Hepatocyte (in vitro differentiated cells): ENCODE results near the gene TBCA. TPM values are rescaled to one million over a fixed set of nuclear protein-coding genes. Genes with fewer than 3 reads are reported as not detected.

ENCODE experiments used
- DNase-seq: peaks from one replicate; pipeline ENCODE4 v3.0.0-alpha.2; 2016; ENCODE audit warnings: low spot score
- H2AFZ ChIP-seq: fragments of 200-600 bp; sonication (generic); 2 replicates; pipeline ENCODE4 v1.6.0; 2016; ENCODE audit warnings: antibody characterized with exemption, mild to moderate bottlenecking
- H3K27ac ChIP-seq: fragments of 200-600 bp; sonication (generic); 2 replicates; pipeline ENCODE4 v1.5.1; 2016; ENCODE audit warnings: mild to moderate bottlenecking
- H3K27me3 ChIP-seq: fragments of 200-600 bp; sonication (generic); 2 replicates; pipeline ENCODE4 v1.6.1; 2016
- H3K36me3 ChIP-seq: fragments of 200-600 bp; sonication (generic); replicated peaks from 2 replicates; pipeline ENCODE4 v1.5.1; 2016; ENCODE audit warnings: low read depth; ENCODE audit not compliant: insufficient read depth
- H3K4me1 ChIP-seq: fragments of 200-600 bp; sonication (generic); 2 replicates; pipeline ENCODE4 v1.5.1; 2016; ENCODE audit warnings: mild to moderate bottlenecking, moderate library complexity; ENCODE audit not compliant: insufficient read depth
- H3K4me2 ChIP-seq: fragments of 200-600 bp; sonication (generic); 2 replicates; pipeline ENCODE4 v1.6.0; 2016
- H3K4me3 ChIP-seq: fragments of 200-600 bp; sonication (generic); 2 replicates; pipeline ENCODE4 v1.5.1; 2016; ENCODE audit warnings: mild to moderate bottlenecking
- H3K79me2 ChIP-seq: fragments of 200-600 bp; sonication (generic); 2 replicates; pipeline ENCODE4 v1.6.0; 2017; ENCODE audit warnings: mild to moderate bottlenecking
- H3K9me2 ChIP-seq: fragments of 200-600 bp; sonication (generic); replicated peaks from 2 replicates; pipeline ENCODE4 v1.6.0; 2017; ENCODE audit warnings: mild to moderate bottlenecking; ENCODE audit not compliant: insufficient read depth
- H3K9me3 ChIP-seq: fragments of 200-600 bp; sonication (generic); 2 replicates; pipeline ENCODE4 v1.5.1; 2016; ENCODE audit warnings: low read depth, mild to moderate bottlenecking
- H4K20me1 ChIP-seq: fragments of 200-600 bp; sonication (generic); 2 replicates; pipeline ENCODE4 v1.6.0; 2016; ENCODE audit warnings: mild to moderate bottlenecking; ENCODE audit not compliant: insufficient read depth, poor library complexity, severe bottlenecking
- EZH2 ChIP-seq: fragments of 200-600 bp; sonication (generic); IDR thresholded peaks from 2 replicates; pipeline ENCODE4 v1.6.1; 2016; ENCODE audit warnings: antibody characterized with exemption, mild to moderate bottlenecking, borderline replicate concordance
- EZH2phosphoT487 ChIP-seq: fragments of 200-600 bp; sonication (generic); IDR thresholded peaks from one replicate; pipeline ENCODE4 v1.6.1; 2018; ENCODE audit warnings: antibody characterized with exemption, mild to moderate bottlenecking, low read depth, moderate library complexity; ENCODE audit not compliant: unreplicated experiment, severe bottlenecking
- WGBS: methylation state at CpG from one replicate; pipeline ENCODE4 v1.1.6; 2016; ENCODE audit warnings: low lambda C conversion rate; ENCODE audit errors: missing lambda C conversion rate; 5-methylcytosine and 5-hydroxymethylcytosine counted together
- polyA plus RNA-seq: library from polyadenylated mRNA; unstranded; fragments of >200 nt; fragmentation: Nextera tagmentation; extraction: Ambion mirVana; gene quantifications from 2 replicates; pipeline ENCODE4 v1.2.1, GENCODE V29; 2016
- total RNA-seq: library from RNA; depleted of rRNA; stranded (reverse); fragments of >200 nt; gene quantifications from 2 replicates; pipeline ENCODE4 v1.2.3, GENCODE V29; 2014
- TF ChIP-seq, protein P1 (sequence below): fragments of 200-600 bp; sonication (generic); IDR thresholded peaks from 2 replicates; pipeline ENCODE4 v1.5.1; 2016; ENCODE audit warnings: antibody characterized with exemption, mild to moderate bottlenecking; ENCODE audit not compliant: poor library complexity

The TBCA gene
- total and polyA plus RNA-seq, 2 experiments from 2014 or later: 278 to 282 TPM

DNA sequence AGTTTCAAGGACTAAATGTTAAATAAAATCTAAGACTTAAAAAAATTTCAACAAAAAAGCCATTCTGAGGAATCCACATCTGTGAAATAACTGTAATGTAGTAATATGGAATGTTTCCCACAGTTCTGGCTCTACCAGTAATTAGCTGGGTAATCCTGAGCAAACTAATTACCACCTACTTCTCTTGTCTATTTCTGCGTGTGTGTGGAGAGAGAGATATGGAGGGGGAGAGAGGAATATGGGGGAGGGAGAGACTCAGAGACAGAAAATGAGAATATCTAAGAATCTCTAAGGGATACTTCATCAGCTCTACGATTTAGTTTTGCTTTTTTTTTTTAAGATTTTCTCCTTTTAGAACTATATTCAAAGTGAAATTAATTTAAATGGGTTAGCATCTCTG, 28.0 kb downstream of the TBCA start:
- 74% methylated on average over 2 of the region's 2 CpGs for WGBS
- H3K36me3 ChIP-seq: no peaks in the 10 kb centered on the region
- no peak overlapping the region for H3K4me2 ChIP-seq
- H3K9me2 ChIP-seq: no peaks in the 10 kb centered on the region
- no peak for DNase-seq
- H3K79me2 ChIP-seq: peaks cover 95% of the 10 kb centered on the region
- H3K4me1 ChIP-seq: no peaks in the 10 kb centered on the region
- H3K9me3 ChIP-seq: no peaks in the 10 kb centered on the region
- no peak for TF ChIP-seq EZH2
- TF ChIP-seq EZH2phosphoT487: no peak
- TF ChIP-seq, protein P1, sequence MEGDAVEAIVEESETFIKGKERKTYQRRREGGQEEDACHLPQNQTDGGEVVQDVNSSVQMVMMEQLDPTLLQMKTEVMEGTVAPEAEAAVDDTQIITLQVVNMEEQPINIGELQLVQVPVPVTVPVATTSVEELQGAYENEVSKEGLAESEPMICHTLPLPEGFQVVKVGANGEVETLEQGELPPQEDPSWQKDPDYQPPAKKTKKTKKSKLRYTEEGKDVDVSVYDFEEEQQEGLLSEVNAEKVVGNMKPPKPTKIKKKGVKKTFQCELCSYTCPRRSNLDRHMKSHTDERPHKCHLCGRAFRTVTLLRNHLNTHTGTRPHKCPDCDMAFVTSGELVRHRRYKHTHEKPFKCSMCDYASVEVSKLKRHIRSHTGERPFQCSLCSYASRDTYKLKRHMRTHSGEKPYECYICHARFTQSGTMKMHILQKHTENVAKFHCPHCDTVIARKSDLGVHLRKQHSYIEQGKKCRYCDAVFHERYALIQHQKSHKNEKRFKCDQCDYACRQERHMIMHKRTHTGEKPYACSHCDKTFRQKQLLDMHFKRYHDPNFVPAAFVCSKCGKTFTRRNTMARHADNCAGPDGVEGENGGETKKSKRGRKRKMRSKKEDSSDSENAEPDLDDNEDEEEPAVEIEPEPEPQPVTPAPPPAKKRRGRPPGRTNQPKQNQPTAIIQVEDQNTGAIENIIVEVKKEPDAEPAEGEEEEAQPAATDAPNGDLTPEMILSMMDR: no peak
- H3K27me3 ChIP-seq: no peaks in the 10 kb centered on the region
- no peak overlapping the region for H3K4me3 ChIP-seq
- H2AFZ ChIP-seq: no peak overlapping the region
- H3K27ac ChIP-seq: no peak overlapping the region
- peaks cover 50% of the 10 kb centered on the region for H4K20me1 ChIP-seq

DNA sequence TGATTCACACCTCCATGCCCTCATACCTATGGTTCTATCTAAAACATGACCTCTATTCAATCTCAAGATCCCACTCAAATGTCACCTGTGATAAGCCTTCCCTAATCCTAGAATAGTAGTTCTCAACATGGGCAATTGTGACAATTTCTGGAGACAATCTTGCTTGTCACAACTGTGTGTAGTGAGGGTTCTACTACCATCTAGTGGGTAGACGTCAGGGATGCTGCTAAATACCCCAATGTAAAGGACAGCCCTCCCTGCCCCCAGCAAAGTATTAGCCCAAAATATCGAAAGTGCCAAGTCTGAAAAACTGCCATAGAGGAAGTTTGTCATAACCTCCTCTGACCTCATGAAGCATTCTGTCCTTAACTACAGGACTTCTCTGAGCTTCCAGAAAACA, 32.0 kb downstream of the TBCA start:
- Histone ChIP-seq H3K4me1 (no peaks in the 10 kb centered on the region), H3K79me2 (peaks cover 96% of the 10 kb centered on the region), H2AFZ (no peak overlapping the region), H3K4me2 (no peak overlapping the region), H3K9me2 (no peaks in the 10 kb centered on the region), H3K27me3 (no peaks in the 10 kb centered on the region), H3K9me3 (no peaks in the 10 kb centered on the region), H3K4me3 (no peak overlapping the region), H4K20me1 (peaks cover 42% of the 10 kb centered on the region), H3K27ac (no peak overlapping the region), H3K36me3 (no peaks in the 10 kb centered on the region)
- TF ChIP-seq, protein P1: no peak
- TF ChIP-seq EZH2phosphoT487 (no peak), EZH2 (no peak)
- DNase-seq: no peak
- WGBS: 50% methylated on average over 2 of the region's 2 CpGs

DNA sequence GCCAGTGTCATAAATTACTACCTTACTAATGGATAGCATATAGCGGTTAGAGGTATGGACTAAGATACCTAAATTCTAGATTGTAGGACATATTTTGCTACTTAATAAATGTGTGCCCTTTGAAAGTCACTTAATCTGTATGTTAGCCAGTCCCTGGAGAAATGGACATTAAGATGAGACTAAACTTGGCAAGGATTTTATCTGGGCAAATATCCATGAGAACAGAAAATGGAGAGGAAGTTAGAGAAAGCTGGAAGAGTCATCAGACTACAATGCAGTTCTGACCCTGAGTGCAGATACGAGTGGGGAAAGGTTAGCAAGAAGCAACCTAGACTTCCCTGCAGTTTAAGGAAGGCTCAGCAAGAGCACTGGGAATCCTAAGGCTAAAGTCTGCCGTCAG, 33.0 kb downstream of the TBCA start:
- Histone ChIP-seq H3K36me3 (no peaks in the 10 kb centered on the region), H3K4me2 (no peak overlapping the region), H3K9me2 (no peaks in the 10 kb centered on the region), H3K4me1 (no peaks in the 10 kb centered on the region), H3K27ac (no peak overlapping the region), H3K79me2 (peaks cover 96% of the 10 kb centered on the region), H3K4me3 (no peak overlapping the region), H4K20me1 (peaks cover 33% of the 10 kb centered on the region), H3K9me3 (no peaks in the 10 kb centered on the region), H3K27me3 (no peaks in the 10 kb centered on the region), H2AFZ (no peak overlapping the region)
- 96% methylated on average over 3 of the region's 3 CpGs for WGBS
- TF ChIP-seq EZH2phosphoT487 (no peak), EZH2 (no peak)
- TF ChIP-seq, protein P1: no peak
- DNase-seq: no peak

DNA sequence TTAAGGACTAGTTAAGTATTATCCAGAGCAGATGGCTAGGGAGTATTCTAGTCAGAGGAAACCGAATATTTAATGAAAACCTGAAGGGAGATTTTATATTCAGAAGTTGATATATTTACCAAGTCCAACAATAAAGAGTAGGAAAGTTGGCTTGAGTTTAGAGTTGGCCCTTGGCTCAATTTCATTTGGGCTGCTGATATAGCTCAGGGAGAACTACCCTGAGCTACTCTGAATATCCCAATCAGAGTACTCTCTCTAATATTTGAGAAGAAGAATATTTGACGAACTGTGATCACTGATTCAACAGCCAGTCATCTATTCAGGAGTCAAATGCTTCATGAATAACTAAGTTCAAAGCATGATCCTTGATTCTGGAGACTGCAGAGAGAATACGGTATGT, 34.5 kb downstream of the TBCA start:
- no peak overlapping the region for H2AFZ ChIP-seq
- peaks cover 96% of the 10 kb centered on the region for H3K79me2 ChIP-seq
- no peak overlapping the region for H3K4me3 ChIP-seq
- H3K4me2 ChIP-seq: no peak overlapping the region
- no peaks in the 10 kb centered on the region for H3K4me1 ChIP-seq
- H3K27ac ChIP-seq: no peak overlapping the region
- H3K36me3 ChIP-seq: no peaks in the 10 kb centered on the region
- H4K20me1 ChIP-seq: peaks cover 20% of the 10 kb centered on the region
- no peaks in the 10 kb centered on the region for H3K9me2 ChIP-seq
- WGBS: 99% methylated on average over 3 of the region's 3 CpGs
- no peaks in the 10 kb centered on the region for H3K9me3 ChIP-seq
- DNase-seq: no peak
- no peaks in the 10 kb centered on the region for H3K27me3 ChIP-seq
- TF ChIP-seq, protein P1: no peak
- TF ChIP-seq EZH2 (no peak), EZH2phosphoT487 (no peak)
